ENCODE measurements around the gene GMPS. TPM values are rescaled to one million over a fixed set of nuclear protein-coding genes. Genes with fewer than 3 reads are reported as not detected.

GMPS gene
- total and polyA plus RNA-seq, 2 experiments from 2014 or later = 49.0 to 65.1 TPM

DNA sequence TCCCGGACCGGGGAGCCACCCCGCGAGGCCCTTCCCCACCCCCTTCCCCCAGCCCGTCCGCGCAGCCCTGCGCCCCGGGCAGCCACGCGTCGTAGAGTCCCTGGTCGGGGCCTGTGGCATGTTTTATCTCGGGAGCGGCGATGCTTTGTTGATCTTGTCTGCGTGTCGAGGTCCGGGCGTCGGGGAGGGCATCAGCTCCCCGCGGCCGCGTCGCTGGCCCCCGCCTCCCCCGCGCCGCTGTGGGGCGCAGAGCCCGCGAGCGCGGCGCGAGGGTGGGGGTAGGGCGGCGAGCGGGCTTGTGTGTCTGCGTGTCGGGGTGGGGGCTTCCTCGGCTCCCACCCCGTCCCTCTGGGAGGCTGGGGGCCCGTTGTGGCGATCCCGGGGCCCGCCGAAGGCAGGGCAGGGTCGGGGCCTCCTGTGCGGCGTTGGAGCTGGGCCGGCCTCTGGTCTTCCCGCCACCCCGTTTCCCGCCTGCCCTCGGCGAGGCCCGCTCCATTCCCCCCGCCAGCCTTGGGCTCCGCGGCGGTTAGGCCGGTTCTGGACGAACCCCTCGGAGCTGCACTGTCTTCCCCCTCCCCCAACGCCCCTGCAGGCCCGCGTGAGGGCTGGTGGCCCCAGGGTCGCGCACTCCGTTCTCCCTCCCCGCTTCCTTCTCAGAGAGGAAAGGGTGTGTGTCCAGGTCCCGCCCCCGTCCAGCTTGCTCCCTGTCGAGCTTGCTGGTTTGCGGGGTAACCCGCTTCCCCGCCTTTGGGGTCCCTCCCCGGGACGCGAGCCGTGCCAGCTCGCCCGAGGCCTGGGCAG is 695 bp downstream of the GMPS start:
- peak overlapping the region; percentile 83 for H3K4me3 ChIP-seq
- H3K4me1 ChIP-seq (ENCODE audit: insufficient read depth) = peaks cover 8% of the 10 kb centered on the region
- H3K9me2 ChIP-seq (ENCODE audit: insufficient read depth) = no peaks in the 10 kb centered on the region
- H3K36me3 ChIP-seq (ENCODE audit: low read depth) = no peaks in the 10 kb centered on the region
- 1% methylated on average over 12 to 76 of the region's 85 CpGs for WGBS, 2 experiments (ENCODE audit: low coverage in 1 of 2, low lambda C conversion rate in 2 of 2, missing lambda C conversion rate in 2 of 2)
- in situ Hi-C loops (cut with MboI) = no loop called here
- H3K4me2 ChIP-seq (ENCODE audit: unreplicated experiment) = peak overlapping the region; percentile 95
- peak overlapping the region; percentile 84 for H3K27ac ChIP-seq
- TF ChIP-seq EZH2 (IDR thresholded peaks at IDR 0.05; ENCODE audit: insufficient read depth, poor library complexity, severe bottlenecking) = no peak
- no peak for TF ChIP-seq EZH2phosphoT487 (IDR thresholded peaks at IDR 0.05; ENCODE audit: insufficient read depth, low read depth)
- H3K27me3 ChIP-seq (replicated peaks; ENCODE audit: insufficient read depth) = no peaks in the 10 kb centered on the region
- H3F3A ChIP-seq (ENCODE audit: insufficient read depth) = peaks cover 23% of the 10 kb centered on the region; the same call in 1 of the 2 replicates
- peaks cover 55% of the 10 kb centered on the region for H3K79me2 ChIP-seq (ENCODE audit: insufficient read depth)
- peak overlapping the region; percentile 92 for H3K9ac ChIP-seq
- no peaks in the 10 kb centered on the region for H3K9me3 ChIP-seq (ENCODE audit: low read depth)
- DNase-seq = peak; percentile 72
- H2AFZ ChIP-seq = peak overlapping the region; percentile 85
- no peaks in the 10 kb centered on the region for H4K20me1 ChIP-seq (ENCODE audit: insufficient read depth)

GRCh38 chr3:155871746-155872158 is 1.3 kb downstream of the GMPS start:
- no peaks in the 10 kb centered on the region for H3K36me3 ChIP-seq (ENCODE audit: low read depth)
- H3K9ac ChIP-seq = peak overlapping the region; percentile 92
- H3K4me1 ChIP-seq (ENCODE audit: insufficient read depth) = peaks cover 8% of the 10 kb centered on the region
- H4K20me1 ChIP-seq (ENCODE audit: insufficient read depth) = no peaks in the 10 kb centered on the region
- H3K9me2 ChIP-seq (ENCODE audit: insufficient read depth) = no peaks in the 10 kb centered on the region
- peak overlapping the region; percentile 83 for H3K4me3 ChIP-seq
- no peaks in the 10 kb centered on the region for H3K27me3 ChIP-seq (replicated peaks; ENCODE audit: insufficient read depth)
- no peak for TF ChIP-seq EZH2phosphoT487 (IDR thresholded peaks at IDR 0.05; ENCODE audit: insufficient read depth, low read depth)
- TF ChIP-seq EZH2 (IDR thresholded peaks at IDR 0.05; ENCODE audit: insufficient read depth, poor library complexity, severe bottlenecking) = no peak
- H2AFZ ChIP-seq = peak overlapping the region; percentile 85
- in situ Hi-C loops (cut with MboI) = no loop called here
- peak overlapping the region; percentile 95 for H3K4me2 ChIP-seq (ENCODE audit: unreplicated experiment)
- H3F3A ChIP-seq (ENCODE audit: insufficient read depth) = peaks cover 23% of the 10 kb centered on the region; the same call in 1 of the 2 replicates
- H3K9me3 ChIP-seq (ENCODE audit: low read depth) = no peaks in the 10 kb centered on the region
- H3K79me2 ChIP-seq (ENCODE audit: insufficient read depth) = peaks cover 61% of the 10 kb centered on the region
- DNase-seq = no peak
- 0 to 1% methylated on average over 19 of the region's 19 CpGs for WGBS, 2 experiments (ENCODE audit: low coverage in 1 of 2, low lambda C conversion rate in 2 of 2, missing lambda C conversion rate in 2 of 2)
- peak overlapping the region; percentile 84 for H3K27ac ChIP-seq

GRCh38 chr3:155872904-155873646 is 2.6 kb downstream of the GMPS start:
- Histone ChIP-seq H3K4me2 (ENCODE audit: unreplicated experiment) (peak overlapping the region; percentile 95), H3K4me3 (peak overlapping the region; percentile 83), H3K9me3 (ENCODE audit: low read depth) (no peaks in the 10 kb centered on the region), H3K79me2 (ENCODE audit: insufficient read depth) (peaks cover 74% of the 10 kb centered on the region), H2AFZ (no peak overlapping the region), H3K27me3 (replicated peaks; ENCODE audit: insufficient read depth) (no peaks in the 10 kb centered on the region), H3K9ac (peak overlapping the region; percentile 92), H3K27ac (no peak overlapping the region), H3K4me1 (ENCODE audit: insufficient read depth) (peaks cover 8% of the 10 kb centered on the region), H3K36me3 (ENCODE audit: low read depth) (no peaks in the 10 kb centered on the region), H4K20me1 (ENCODE audit: insufficient read depth) (no peaks in the 10 kb centered on the region), H3F3A (ENCODE audit: insufficient read depth) (peaks cover 23% of the 10 kb centered on the region; the same call in 1 of the 2 replicates), H3K9me2 (ENCODE audit: insufficient read depth) (no peaks in the 10 kb centered on the region)
- in situ Hi-C loops (cut with MboI) = no loop called here
- DNase-seq = no peak
- WGBS, 2 experiments (ENCODE audit: low coverage in 1 of 2, low lambda C conversion rate in 2 of 2, missing lambda C conversion rate in 2 of 2) = 85% methylated on average over 8 of the region's 8 CpGs
- TF ChIP-seq EZH2 (IDR thresholded peaks at IDR 0.05; ENCODE audit: insufficient read depth, poor library complexity, severe bottlenecking) (no peak), EZH2phosphoT487 (IDR thresholded peaks at IDR 0.05; ENCODE audit: insufficient read depth, low read depth) (no peak)

DNA sequence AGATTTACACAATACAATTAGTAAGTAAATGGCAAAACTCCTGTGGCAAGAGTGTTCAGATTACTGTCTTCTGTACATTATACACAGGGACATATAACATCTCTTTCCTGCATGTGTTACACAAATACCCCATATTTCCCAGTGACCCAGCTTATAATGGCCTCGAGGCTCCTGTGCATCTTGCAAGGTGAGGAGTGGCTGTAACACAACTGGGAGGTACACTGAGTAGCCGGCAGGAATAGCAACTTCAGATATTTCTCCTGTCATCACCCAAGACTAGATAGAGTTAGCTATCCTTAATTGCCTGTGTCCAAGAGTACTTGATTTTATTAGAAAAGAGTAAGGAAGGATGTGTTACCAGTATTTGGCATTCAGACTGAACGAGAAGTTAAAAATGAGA is 5.6 kb downstream of the GMPS start:
- no peak overlapping the region for H3K4me3 ChIP-seq
- H3K4me1 ChIP-seq (ENCODE audit: insufficient read depth) = peaks cover 8% of the 10 kb centered on the region
- peaks cover 100% of the 10 kb centered on the region for H3K79me2 ChIP-seq (ENCODE audit: insufficient read depth)
- TF ChIP-seq EZH2phosphoT487 (IDR thresholded peaks at IDR 0.05; ENCODE audit: insufficient read depth, low read depth) (no peak), EZH2 (IDR thresholded peaks at IDR 0.05; ENCODE audit: insufficient read depth, poor library complexity, severe bottlenecking) (no peak)
- no peak for DNase-seq
- no peak overlapping the region for H3K27ac ChIP-seq
- H2AFZ ChIP-seq = no peak overlapping the region
- 68 to 70% methylated on average over 3 of the region's 3 CpGs for WGBS, 2 experiments (ENCODE audit: low coverage in 1 of 2, low lambda C conversion rate in 2 of 2, missing lambda C conversion rate in 2 of 2)
- no peaks in the 10 kb centered on the region for H3K9me3 ChIP-seq (ENCODE audit: low read depth)
- peaks cover 14% of the 10 kb centered on the region; the same call in 1 of the 2 replicates for H3F3A ChIP-seq (ENCODE audit: insufficient read depth)
- no peaks in the 10 kb centered on the region for H4K20me1 ChIP-seq (ENCODE audit: insufficient read depth)
- no peak overlapping the region for H3K4me2 ChIP-seq (ENCODE audit: unreplicated experiment)
- no peaks in the 10 kb centered on the region for H3K9me2 ChIP-seq (ENCODE audit: insufficient read depth)
- no peak overlapping the region for H3K9ac ChIP-seq
- H3K36me3 ChIP-seq (ENCODE audit: low read depth) = no peaks in the 10 kb centered on the region
- in situ Hi-C loops (cut with MboI) = no loop called here
- H3K27me3 ChIP-seq (replicated peaks; ENCODE audit: insufficient read depth) = no peaks in the 10 kb centered on the region

All from GM23248 (cell line).